GM19025 (cell line): ENCODE results near the gene SGMS1.
"Not testable (repeated sequence)": the region's sequence is repeated elsewhere in the genome, so short reads cannot be mapped to it uniquely, and the experiment has no call there.

Experiments
- ATAC-seq: cut with Tn5 transposase; IDR thresholded peaks from one replicate; pipeline ENCODE4 v1.9.1; 2021; ENCODE audit warnings: mild to moderate bottlenecking, low read depth, moderate library complexity; ENCODE audit not compliant: unreplicated experiment

Gene SGMS1

DNA sequence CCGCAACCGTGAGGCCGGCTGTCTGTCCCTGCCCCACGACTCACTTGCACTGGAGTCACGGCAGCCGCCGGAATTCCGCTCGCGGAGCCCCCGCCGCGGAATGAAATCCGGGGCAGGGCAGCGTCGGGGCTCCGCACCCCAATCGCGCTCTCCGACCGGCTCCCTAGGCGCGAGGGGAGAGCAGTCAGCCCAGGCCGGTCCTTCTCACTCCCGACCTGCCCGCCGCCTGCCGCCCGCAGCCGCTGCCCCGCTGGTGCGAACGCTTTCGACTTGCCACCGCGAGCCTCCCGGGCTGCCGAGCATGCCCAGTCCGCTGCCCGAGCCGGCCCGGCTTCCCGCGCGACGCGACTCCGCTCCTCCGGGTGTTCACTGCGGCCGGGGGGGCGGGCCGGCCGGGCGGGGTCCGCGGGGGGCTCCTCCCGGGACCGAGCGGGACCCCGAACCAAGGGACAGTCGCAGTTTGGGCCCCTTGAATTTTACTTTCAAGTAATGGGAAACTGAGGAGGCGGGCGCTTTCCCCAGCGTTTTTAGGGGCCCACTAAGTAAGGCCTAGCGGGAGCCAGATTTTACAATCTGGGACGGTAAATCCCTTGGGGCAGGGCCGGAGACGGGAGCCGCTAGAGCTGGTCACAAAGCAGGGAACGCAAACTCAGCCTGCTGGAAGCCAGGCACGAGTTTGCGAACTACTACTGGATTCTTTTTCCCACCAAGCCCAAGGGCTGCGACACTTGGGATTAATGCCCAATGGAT, at the start of gene SGMS1:
TSS of gene SGMS1 (minus strand) at position 294 of the 750 bp plus-strand sequence. CDS start 279,842 bp downstream, outside the sequence.
- ATAC-seq: peak; percentile 26

- not testable (repeated sequence) for ATAC-seq
Observed at GRCh38 chr10:50672152-50672551, 48.4 kb upstream of the SGMS1 start.

DNA sequence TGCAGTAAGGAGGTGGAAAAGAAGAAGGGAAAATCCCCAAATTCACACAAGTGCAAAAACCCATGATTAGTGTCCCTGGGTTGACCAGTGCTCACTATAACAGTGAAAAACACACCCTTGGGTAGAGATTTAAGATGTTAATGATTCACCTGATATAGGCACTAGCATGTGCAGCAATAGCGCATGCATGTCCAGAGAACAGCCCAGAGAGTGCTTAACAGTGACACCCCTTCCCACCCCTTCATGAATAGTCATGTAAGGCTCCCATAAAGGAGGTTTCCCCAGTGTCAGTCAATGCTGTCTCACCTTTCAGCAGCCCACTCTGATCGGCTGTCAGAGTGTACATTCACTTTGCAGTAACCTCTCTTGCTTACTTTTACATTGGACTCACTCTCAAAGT, 47.9 kb upstream of the SGMS1 start:
- ATAC-seq: not testable (repeated sequence)

- not testable (repeated sequence) for ATAC-seq
Observed at GRCh38 chr10:50669957-50670356, 46.2 kb upstream of the SGMS1 start.

DNA sequence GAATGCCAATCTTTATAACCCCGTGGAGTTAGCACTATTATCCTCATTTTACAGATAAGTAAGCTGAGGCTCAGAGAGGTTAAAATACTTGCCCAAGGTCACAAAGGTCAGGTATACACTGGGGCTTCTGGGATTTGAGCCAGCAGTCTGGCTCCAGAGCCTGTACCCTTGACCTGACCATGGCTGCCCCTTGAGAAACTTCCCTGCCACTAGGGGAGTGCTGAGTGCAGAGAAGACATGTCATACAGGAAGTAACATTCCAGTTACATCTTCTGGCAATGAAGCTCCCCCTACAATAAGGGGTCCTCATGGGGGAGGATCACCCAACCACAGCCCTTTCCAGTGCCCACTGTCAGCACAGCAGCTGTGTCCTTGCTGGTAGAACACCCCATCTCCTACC, 43.6 kb upstream of the SGMS1 start:
- ATAC-seq: not testable (repeated sequence)

GRCh38 chr10:50662420-50662819, 38.7 kb upstream of the SGMS1 start:
- ATAC-seq: not testable (repeated sequence)

- not testable (repeated sequence) for ATAC-seq
Observed at GRCh38 chr10:50661563-50661962, 37.8 kb upstream of the SGMS1 start.

DNA sequence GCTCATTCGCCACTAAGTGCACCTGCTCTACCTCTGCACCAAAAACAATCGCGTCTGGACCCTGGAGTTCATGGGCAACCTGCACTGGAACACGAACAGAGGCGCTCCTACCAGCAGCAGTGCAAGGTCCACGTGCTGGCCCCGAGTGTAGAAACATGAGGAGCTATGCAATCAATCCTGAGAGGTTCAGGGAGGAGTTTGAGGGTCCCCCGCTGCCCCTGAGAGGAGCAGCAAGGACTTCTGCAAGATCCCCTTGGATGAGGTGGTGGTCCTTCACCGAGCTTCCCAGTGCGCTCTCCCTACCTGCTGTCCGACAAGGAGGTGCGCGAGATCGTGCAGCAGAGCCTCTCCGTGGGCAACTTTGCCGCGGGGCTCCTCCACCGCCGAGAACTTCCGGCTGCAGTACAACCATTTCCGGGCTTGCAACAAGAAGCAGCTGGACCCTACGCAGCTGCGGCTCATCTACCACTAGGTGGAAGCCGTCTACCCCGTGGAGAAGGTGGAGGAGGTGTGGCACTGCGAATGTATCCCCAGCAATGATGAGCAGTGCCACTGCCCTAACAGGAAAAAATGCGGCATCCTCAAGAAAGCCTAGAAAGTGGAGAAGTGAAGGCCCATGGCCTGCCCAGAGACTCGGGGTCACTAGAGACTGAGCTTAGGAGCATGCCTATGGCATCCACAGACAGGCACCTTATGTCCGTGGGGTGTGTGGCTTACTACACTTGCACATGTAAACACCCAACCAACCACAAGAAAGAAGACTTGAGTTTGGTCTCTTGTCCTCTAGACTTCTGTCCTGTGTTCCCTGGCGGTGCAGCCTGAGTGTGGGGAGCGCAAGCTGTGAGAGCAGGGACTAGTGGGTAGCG, 36.3 kb upstream of the SGMS1 start:
- peak; percentile 99 for ATAC-seq

DNA sequence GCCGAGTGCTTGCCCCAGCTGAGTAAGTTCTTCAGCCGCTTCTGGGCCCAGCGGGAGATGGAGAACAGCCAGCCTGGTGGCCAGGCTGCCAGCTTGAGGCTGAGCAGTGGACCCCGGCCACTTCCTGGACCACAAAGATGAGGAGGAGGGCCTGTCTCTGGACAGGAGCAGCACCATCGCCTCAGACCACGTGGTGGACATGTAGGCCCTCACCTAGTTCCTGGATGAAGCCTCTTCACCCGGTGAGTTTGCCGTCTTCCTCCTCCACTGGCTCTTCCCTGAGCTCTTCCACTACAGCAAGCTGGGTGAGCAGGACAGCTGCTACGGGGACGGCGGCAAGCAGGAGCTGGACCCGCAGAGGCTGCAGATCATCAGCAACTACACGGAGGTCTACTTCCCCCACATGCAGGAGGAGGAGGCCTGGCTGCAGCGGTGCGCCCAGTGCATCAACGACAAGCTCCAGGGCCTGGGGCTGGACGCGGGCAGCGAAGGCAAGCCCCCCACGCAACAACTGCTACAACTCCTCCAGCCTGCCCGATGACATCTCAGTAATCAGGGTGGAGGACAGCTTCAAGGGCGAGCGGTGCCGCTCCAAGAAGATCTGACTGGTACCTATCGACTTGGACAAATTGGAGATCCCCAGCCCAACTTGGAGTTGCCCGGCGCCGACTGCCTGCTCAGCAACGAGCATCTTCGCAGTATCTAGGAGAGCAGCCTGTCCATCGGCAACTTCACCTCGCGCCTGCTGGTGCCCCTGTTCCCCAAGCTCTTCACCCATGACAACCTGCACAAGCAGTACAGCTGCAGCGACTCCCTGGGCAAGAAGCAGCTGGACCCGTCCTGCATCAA, 35.5 kb upstream of the SGMS1 start:
- not testable (repeated sequence) for ATAC-seq

- no peak for ATAC-seq
Observed at GRCh38 chr10:50658165-50658564, 34.4 kb upstream of the SGMS1 start.

- no peak for ATAC-seq
Observed at GRCh38 chr10:50653758-50654157, 30.0 kb upstream of the SGMS1 start.

DNA sequence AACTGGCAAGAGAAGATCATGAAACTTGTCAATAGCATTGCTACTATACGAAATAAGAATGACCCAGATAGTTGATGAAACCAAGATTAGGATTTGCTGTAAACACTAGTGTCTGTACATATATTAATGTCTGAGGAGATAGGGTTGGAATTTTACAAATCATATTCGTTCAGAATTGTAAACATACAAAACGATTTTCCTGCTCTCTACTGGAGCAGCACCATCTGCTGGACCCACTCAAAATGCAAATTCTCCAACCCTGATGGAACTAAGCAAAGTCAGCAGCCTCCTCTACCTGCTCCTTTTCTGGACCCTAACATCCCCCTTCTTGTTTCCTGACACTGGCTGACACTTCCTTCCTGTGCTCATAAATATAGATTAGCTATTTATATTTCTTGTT, 29.4 kb upstream of the SGMS1 start:
- ATAC-seq: no peak

DNA sequence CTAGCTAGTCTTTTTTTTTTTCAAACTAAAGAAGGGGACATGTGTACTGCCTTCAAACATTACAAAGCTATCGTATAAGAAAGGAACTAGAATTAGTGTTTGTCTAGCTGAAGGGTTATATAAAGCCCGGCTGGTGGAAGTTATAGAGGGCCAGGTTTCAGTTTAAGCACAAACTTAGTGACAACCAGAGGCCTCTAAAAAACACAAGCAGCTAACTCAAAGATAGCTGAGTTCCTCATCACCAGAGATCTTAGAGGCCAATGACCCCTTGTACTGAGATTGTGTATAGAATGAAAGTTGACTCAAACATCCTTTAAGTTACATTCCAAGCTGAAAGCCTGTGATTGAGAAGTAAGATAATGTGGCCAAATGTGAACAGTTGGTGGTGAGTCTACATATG, 28.1 kb upstream of the SGMS1 start:
- ATAC-seq: no peak

DNA sequence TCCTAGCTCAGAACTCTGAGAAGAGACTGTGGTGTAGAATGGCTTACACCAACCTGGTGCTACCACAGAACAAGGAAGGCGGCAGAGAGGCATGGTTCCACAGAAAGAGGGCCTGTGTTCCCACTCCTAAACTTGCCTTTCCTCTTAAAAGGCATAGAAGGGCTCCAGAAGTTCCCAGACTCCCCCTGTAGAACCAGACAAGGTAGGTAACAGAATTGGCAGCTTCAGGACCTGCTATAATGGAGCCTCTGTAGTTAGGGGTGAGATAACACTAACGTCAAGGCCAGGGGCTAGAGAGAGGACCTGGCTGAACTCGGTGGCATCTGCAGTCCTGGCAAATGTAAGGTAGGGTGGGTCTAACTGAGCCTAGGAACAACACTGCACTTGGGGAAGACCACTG, 26.7 kb upstream of the SGMS1 start:
- no peak for ATAC-seq

DNA sequence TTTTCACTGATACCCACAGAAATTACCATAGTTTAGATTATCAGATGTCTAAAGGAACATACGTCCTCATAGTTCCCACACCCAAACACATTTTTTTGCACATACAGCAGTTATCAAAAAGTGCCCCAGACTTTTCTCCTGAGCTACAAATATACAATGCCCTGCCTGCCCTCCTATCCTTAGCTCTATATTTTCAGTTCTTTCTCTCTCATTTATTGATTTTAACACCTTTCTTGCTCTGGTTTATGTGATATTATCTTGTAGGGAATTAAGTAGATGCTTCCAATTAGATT, 25.1 kb upstream of the SGMS1 start:
- ATAC-seq: no peak

DNA sequence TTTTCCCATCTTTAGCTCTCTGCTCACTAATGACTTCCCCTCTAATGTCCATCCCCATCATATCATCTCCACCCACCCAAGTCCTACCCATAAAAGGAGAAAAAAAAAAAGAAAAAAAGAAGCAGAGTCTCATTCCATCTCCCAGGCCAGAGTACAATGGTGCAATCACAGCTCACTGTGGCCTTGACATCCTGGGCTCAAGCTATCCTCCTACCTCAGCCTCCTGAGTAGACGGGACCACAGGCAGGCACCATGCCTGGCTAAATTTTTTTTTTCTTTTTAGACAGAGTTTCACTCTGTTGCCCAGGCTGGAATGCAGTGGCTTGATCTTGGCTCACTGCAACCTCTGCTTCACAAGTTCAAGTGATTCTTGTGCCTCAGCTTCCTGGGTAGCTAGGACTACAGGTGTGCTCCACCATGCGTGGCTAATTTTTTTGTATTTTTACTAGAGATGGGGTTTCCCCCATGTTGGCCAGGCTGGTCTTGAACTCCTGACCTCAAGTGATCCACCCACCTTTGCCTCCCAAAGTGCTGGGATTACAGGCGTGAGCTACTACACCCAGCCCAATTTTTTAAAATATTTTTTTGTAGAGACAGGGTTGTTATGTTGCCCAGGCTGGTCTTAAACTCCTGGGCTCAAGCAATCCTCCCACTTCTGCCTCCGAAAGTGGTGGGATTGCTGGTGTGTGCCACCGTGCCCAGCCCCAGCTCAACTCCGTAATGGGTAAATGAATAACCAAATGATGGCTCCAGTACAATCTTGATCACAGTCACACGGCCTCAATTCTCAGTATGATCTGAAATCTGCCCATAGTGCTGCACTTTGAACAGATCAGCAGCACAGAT, 24.6 kb upstream of the SGMS1 start:
- ATAC-seq: peak; percentile 77

- not testable (repeated sequence) for ATAC-seq
Observed at GRCh38 chr10:50647350-50647749, 23.6 kb upstream of the SGMS1 start.

DNA sequence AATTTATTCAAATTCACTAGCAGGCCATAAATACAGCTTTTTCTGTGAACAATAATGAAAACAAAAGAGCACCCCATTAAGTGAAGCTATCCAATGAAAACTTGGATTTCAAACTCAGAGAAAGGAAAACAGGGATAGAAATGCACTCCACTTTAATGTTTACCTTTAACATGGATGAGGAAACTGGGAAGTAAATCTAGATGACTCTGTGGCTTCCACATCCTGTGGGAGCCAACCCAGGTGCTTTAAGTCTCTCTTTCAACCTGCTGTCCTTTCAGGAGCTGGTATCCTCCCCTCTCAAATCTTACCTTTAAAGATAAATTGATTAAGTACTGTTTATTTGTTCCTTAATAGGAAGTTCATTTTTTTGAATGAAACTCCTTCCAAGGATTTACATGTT, 21.5 kb upstream of the SGMS1 start:
- no peak for ATAC-seq

DNA sequence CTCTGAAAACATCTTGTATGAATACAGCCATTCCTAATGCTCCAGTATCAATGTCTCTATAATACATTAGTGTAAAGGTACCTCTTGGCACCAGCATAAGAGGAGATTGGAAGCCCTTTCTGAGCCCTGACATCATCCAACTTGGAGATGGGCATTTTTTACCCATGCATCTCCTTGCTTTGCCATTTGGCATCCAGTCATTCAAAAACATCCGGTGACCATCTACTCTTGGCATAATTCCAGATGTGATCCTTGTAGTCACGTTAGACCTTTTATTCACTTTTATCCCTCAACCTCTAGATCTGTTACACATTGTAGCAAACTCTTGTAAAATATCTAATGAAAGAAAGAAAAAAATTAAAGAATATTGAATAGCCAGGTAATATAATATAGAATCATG, 17.9 kb upstream of the SGMS1 start:
- ATAC-seq: no peak

DNA sequence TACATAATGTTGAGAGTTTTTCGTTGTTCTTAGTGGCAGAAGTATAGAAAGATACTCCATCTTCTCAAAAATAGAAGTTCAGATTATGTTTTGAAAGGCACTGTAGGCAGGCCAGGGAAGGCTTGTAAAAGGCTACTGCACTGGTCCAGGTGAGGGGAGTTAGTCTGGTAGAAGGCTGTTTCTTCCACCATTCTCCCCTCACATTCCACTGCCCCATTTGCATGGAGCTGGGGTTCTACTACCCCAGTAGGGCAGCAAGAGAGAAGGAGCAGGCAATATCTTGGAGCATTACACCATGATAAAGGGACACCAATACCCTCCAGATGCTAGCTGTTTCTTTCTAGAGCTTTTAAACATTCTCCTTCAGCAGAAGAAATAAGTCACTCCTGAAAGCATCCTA, 16.5 kb upstream of the SGMS1 start:
- ATAC-seq: no peak
